ENCODE data around the gene GBP6.
"Not testable (repeated sequence)": the region's sequence is repeated elsewhere in the genome, so short reads cannot be mapped to it uniquely, and the experiment has no call there.

The GBP6 gene, protein sequence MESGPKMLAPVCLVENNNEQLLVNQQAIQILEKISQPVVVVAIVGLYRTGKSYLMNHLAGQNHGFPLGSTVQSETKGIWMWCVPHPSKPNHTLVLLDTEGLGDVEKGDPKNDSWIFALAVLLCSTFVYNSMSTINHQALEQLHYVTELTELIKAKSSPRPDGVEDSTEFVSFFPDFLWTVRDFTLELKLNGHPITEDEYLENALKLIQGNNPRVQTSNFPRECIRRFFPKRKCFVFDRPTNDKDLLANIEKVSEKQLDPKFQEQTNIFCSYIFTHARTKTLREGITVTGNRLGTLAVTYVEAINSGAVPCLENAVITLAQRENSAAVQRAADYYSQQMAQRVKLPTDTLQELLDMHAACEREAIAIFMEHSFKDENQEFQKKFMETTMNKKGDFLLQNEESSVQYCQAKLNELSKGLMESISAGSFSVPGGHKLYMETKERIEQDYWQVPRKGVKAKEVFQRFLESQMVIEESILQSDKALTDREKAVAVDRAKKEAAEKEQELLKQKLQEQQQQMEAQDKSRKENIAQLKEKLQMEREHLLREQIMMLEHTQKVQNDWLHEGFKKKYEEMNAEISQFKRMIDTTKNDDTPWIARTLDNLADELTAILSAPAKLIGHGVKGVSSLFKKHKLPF

DNA sequence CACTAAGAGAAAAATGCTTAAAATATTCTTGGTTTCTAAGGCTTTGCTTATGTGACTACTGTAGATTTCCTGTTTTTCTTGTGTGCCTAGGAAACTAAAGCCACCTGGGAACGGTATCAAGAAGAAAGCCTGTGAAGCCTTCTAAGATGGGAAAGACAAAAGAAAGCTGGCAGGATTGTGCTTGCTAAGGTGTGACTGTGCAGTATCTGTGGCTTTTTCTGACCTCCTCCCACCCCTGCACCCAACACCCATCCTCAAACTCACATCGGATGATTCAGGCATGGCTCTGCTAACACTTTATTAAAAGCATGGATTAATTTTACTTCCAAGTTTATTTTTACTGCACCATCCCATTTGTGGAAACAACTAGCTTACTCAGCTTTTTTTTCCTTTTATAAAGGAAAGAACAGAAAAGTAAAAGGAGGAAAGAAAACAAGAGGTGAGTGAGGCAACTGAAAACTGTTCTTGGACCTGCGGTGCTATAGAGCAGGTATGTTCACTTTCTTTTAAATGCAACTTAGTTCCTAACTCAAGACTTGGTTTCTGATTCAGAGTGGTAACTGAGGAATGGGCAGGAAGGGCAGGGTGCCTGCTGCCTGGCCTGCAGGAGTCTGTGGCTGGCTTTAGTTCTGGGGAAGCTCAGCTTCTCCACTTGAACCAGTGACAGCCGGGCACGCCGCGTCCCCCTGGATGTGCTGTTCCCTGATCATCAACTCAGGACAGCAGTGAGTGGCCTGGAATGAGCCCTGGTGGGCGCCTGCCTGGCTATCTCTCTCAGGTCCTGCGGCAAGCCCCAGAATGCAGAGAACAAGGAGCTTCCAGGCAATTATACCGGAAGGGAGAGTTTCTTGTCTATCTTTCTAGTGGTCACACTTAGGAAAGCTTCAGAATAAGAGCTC is at the start of gene GBP6:
GBP6 (plus strand) TSS at position 422 of the 899 bp plus-strand sequence. CDS start 4,493 bp downstream, outside the sequence.
- DNase-seq (ENCODE audit: insufficient read length, low spot score) (no peak), FAIRE-seq (no peak)

DNA sequence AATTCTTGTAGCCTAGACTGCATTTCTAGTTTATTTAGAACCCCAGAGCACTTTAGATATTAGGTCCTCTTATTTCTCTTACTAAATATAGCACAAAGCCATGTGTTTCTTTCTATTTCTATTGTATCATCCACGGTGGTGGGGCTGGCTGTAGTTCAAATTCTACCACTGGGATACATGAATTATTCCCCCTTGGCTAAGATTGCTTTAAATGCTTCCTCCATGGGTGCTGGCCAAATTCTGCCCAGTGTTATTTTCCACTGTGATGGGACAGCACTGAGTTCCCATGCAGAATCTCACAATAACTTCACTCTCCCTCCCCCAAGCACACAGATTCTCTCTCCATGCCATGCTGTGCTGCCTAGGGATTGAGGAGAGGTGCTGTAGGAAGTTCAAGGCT is 41.5 kb upstream of the GBP6 start:
- no peak for FAIRE-seq
- DNase-seq (ENCODE audit: insufficient read length, low spot score) = no peak

DNA sequence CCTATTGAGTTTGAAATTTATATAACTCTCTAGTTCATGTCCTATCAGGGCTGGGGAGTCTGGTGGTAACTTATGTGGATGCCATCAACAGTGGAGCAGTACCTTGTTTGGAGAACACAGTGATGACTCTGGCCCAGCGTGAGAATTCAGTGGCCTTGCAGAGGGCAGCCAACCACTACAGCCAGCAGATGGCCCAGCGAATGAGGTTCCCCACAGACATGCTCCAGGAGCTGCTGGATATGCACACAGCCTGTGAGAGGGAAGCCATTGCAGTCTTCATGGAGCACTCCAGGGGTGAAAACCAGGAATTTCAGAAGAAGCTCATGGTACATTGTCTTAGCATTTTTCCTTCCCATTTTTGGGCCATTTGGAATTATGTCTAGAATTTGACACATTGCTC is 32.0 kb upstream of the GBP6 start:
- FAIRE-seq (no peak), DNase-seq (ENCODE audit: insufficient read length, low spot score) (no peak)

DNA sequence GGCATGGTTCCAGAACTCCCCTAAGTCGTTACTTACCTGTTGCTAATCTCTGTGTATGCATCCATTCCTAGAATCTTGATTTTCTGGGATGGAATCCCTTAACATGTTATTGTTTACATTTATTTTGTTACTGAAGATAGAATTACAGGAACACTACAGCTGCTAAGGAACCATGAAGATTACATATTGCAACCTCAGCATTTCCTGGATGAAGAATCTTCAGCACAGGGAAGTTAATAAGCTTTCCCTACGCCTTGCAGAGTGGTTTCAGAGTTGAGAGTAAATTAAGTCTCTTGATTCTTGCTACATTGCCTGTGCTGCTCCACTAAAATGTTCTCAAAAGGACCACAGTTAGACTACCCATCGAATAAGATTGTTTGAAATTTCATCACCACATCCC is 31.4 kb upstream of the GBP6 start:
- DNase-seq (ENCODE audit: insufficient read length, low spot score) (no peak), FAIRE-seq (no peak)

DNA sequence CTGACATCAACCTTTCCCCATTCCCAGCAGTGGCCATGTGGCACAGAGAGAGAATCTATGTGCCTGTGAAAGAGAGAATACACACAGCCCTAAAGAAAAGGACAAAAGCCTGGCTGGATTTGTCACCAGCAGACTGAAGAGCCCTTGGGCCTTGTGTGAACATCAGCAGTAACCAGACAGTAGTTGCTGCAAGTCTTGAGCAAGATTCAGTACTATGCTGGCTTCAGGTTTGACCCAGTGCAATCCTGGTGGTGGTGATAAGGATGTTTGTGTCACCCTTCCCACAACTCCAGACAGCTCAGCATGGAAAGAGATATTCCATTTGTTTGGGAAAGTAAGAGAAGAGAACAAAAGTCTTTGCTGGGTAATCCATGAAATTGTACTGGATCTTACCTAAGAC is 28.4 kb upstream of the GBP6 start:
- DNase-seq (ENCODE audit: insufficient read length, low spot score) = no peak
- no peak for FAIRE-seq

DNA sequence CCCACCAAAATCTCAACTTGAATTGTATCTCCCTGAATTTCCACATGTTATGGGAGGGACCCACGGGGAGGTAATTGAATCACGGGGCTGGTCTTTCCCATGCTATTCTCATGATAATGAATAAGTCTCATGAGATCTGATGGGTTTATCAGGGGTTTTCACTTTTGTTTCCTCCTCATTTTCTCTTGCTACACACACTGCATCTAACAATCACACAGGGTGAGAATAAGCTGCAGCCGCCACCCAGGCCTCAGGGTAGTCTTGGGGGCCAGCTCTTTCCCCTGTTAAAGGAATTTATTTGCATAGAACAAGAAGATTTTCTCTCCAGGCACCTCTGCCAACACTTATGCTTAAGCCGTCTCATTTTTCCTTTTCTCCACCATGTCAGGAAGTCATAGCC is 26.0 kb upstream of the GBP6 start:
- FAIRE-seq (no peak), DNase-seq (ENCODE audit: insufficient read length, low spot score) (no peak)

DNA sequence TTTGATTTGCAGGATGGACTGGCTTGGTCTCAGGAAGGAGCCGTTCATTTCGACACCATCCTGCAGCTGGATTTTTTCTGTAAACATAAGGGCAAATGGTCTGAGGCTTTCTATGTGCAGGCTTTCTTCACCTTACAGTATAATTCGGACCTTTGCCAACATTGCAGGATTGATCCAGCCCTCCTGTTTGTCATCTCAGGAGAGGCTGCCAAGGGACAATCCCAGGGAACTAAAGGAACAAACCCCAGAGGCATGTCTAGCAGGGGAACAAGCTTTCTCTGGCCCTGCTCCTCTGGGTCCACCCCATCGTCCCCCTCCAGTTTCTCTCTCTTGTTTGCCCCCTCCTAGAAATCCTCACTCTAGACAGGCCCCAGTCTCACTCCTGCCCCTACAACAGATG is 24.8 kb upstream of the GBP6 start:
- DNase-seq (ENCODE audit: insufficient read length, low spot score) (no peak), FAIRE-seq (no peak)

DNA sequence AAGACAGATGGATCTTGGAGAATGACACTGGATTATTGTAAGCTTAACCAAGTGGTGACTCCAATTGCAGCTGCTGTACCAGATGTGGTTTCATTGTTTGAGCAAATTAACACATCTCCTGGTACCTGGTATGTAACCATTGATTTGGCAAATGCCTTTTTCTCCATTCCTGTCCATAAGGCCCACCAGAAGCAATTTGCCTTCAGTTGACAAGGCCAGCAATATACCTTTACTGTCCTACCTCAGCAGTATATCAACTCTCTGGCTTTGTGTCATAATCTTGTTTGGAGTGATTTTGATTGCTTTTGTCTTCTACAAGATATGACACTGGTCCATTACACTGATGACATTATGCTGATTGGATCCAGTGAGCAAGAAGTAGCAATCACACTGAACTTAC is 18.4 kb upstream of the GBP6 start:
- FAIRE-seq = not testable (repeated sequence)

DNA sequence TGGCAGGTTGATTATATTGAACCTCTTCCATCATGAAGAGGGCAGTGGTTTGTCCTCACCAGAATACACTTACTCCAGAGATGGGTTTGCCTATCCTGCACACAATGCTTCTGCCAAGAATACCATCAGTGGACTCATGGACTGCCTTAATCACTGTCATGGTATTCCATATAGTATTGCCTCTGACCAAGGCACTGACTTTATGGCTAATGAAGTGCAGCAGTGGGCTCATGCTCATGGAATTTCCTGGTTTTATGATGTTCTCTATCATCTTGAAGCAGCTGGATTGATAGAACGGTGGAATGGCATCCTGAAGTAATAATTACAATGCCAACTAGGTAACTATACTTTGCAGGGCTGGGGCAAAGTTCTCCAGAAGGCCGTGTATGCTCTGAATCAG is 16.6 kb upstream of the GBP6 start:
- no peak for DNase-seq (ENCODE audit: insufficient read length, low spot score)
- no peak for FAIRE-seq

More for the DNA sequence above, 18.4 kb upstream of the GBP6 start:
- not testable (repeated sequence) for DNase-seq (ENCODE audit: insufficient read length, low spot score)

DNA sequence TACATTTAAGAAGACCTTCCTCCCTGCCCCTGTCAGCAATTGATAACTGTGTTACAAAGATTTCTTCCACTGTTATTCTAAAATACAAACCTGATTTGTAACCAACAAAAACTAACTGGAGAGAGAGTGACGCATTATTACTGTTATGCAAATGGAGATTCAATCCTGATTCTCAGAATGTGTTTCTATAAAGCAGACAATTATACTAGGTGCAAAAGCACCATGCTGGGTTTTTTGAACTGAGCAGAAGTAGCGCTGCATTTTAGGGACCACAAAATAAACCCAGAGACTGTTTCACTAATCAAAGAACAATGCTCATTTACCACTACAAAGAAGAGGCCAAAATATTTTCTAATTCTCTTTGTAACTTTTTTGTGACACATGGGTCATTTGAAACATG is 13.6 kb upstream of the GBP6 start:
- DNase-seq (ENCODE audit: insufficient read length, low spot score) (no peak), FAIRE-seq (no peak)

DNA sequence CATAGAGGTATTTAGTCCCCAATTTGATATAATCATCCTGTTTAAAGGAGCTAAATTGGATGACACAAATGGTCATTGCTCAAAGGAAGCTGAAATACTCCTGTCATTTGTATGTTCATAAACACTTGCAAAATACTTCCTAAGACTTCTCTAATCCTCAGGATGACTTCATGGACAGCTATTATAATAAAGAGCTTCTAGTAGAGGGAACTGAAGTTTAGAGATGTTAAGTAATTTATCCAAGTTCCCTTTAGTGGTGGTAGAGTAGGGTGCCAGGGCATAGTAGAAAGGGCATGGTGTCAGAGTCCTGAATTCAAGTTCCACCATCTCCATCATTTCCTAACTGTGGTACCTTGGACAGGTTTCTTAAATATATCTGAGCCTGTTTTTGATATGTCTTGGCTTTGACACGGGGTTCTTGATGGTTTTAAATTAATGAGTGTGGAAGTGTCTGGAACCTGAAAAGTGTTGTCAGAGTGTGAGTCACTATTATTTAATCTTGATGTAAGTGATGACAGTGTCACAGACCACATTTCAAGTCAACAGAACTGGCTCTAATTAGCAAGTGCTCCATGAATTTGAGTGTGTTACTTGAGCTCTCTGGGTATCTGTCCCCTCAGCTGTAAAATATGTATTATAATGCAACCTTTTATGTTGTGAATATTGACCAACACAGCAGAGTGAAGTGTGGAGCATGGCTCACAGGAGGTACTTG is 12.1 kb upstream of the GBP6 start:
- no peak for FAIRE-seq
- DNase-seq (ENCODE audit: insufficient read length, low spot score) = no peak

DNA sequence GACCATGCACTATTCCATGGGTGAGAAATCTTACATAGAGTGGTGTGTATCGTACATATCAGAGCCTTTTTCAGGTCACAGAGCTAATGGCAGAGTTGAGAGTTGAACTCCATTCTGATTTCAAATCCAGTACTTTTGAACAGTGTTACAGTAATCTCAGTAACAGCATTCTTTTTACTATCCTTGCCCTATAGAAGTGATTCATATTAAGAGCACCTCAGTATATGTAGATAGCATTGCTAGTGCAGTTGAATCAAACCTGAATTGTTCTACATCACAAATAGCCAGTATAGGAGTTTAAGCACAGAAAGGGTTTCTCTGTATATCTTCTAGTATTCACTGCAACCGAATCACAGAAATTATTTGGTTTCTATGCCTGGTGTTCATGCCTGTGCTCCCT is 11.4 kb upstream of the GBP6 start:
- FAIRE-seq = no peak

DNA sequence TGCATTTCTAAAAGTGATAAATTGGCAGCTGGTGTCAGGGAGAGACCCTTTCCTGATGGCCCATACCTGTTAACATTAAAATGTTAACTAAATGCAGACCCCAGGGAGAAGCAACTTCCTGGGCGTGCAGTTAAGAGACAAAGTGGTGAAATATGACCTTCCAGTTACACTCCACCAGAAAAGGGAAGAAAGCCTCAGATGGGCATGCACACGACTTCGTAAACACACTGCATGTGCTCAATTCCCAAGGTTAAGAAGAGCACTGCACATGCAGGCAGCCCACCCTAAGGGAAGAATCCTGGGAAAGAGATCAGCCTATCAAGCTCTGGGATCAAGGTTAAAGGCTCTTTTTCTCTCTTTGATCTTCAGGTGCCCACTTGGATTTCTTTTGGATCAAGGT is 9.7 kb upstream of the GBP6 start:
- DNase-seq (ENCODE audit: insufficient read length, low spot score) (no peak), FAIRE-seq (no peak)

More for the DNA sequence above, 11.4 kb upstream of the GBP6 start:
- DNase-seq (ENCODE audit: insufficient read length, low spot score) = no peak

DNA sequence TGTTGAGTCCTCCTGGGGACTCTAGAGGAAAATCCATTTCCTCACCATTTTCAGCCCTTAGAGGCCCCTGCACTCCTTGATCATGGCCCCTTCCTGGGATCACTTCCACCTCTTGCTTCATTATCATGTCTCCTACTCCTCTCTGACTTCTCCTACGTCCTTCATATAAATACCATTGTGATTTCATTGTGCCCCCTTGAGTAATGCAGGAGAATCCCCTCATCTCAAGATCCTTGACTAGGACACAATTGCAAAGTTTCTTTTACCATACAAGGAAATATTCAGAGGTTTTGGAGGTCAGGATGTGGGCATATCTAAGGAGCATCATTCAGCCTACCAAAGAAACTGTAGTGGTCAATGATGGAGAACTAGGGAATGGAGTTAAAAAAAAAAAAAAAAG is 8.8 kb upstream of the GBP6 start:
- DNase-seq (ENCODE audit: insufficient read length, low spot score) (no peak), FAIRE-seq (no peak)

DNA sequence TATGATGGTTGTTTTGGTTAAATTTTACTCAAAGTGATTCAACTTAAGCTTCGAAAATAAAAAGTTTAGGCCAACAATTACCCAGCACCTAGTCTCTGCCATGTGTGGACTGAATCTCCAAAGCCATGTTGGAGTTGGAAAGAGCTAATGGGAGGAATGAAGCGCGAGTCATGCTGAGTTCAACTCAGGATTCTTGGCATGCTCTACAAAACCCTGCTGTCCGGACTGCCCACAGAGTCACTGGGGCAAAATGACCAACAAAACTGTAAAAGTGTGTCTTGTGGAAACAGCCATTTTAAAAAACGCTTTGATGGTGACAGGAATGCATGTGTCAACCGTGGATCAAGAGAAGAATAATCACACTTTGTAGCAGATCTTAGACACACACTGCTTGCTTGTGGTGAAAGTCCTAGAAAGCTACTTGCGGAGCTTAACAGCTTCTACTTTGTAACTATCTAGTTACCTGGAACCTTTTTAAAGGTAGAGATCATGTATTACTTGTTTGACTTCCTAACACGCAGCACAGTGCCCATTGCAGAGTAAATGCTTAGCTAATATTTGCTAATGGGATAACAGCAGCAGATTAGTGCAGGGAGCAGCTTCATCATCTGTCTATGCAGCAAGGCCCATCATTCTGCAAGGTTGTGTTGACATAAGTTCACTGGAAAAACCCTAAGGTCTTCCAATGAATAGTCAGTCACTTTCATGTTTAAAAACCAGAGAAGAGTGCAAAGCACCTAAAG is 7.0 kb upstream of the GBP6 start:
- FAIRE-seq = no peak
- no peak for DNase-seq (ENCODE audit: insufficient read length, low spot score)

DNA sequence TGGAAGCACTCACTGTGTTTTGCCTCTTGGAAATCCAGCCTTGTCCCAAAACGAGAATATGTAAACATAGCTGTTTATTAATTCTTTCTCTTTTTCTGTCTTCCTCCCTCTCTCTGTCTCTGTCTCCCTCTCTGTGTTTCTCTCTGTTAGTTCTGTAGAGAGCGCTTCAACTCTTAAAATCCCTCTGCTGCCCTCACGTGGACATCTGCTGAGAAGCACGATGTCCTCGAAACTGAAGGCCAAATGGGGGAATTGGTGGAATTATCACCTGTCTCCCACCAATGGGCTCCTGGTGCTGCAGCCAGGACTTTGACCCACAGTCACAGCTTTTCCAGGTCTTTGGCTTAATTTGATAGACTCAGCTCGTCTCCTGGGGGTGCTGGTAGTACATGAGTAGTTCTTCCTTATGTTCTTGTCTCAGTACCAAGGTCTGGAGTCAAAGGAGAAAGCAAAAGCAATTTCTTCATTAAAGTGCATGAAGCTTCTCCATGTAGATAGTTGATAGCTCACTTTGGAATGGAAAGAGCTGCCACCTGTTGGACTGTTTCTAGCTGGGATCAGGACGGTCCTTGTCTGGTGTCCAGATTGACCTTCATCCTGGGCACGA is 5.5 kb upstream of the GBP6 start:
- peak; percentile 26 for DNase-seq (ENCODE audit: insufficient read length, low spot score)
- FAIRE-seq = no peak

DNA sequence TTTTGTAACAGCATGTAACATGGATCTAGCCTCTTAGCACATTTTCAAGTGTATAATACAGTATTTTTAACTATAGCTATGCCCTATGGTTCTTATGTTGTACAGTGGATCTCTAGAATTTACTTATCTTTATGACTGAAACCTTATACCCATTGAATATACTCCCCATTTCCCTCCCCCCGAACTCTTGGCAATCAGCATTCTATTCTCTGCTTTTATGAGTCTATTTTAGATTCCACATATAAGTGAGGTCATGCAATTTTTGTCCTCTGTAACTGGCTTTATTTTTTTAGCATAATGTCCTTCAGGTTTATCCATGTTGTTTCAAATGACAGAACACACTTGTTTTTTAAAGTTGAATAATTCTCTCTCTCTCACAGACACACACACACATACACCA is 3.1 kb upstream of the GBP6 start:
- DNase-seq (ENCODE audit: insufficient read length, low spot score) (no peak), FAIRE-seq (no peak)

DNA sequence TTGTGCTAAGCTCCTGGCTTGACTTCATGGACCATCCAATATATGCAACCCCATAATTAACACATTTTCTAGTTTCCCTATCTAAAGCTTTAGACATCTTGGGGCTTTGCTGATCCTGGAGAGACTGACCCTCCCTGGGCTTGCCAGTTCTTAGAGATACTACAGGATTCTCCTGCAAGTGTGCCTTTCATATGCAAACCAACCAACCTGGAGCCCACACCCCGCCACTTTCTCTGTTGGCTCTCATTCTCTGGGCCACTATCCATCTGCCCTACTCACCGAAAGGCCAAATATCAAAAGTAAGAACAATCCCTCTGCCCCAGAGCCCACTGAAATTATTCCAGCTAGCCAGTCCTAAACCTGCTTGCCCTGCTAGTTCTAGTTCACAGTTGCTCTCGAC is 2.2 kb upstream of the GBP6 start:
- FAIRE-seq (no peak), DNase-seq (ENCODE audit: insufficient read length, low spot score) (no peak)

DNA sequence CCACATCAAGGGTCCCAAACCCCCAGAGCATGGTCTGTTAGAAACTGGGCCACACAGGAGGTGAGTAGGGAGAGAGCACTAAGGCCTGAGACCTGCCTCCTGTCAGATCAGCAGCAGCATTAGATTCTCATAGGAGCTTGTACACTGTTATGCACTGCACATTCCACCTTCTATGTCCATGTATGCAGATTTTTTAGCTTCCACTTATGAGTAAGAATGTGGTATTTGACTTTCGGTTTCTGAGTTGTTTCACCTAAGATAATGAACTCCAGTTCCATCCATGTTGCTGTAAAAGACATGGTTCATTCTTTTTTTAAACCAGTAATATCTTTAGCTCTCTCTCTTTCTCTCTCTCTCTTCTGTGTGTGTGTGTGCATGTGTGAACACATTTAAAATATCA is 663 bp upstream of the GBP6 start:
- no peak for DNase-seq (ENCODE audit: insufficient read length, low spot score)
- no peak for FAIRE-seq
